AG09309 (cell line): ENCODE measurements around the gene SOX6.

ENCODE experiments used
- DNase-seq: peaks from one replicate; pipeline ENCODE4 v3.0.0-alpha.2; 2010; ENCODE audit warnings: low read depth
- H3K4me3 ChIP-seq: 2 replicates; pipeline ENCODE4 v1.5.1; 2011; ENCODE audit warnings: mild to moderate bottlenecking, low read depth, low read length, moderate library complexity; ENCODE audit not compliant: control insufficient read depth
- TF ChIP-seq, protein P1 (sequence below): IDR thresholded peaks from 2 replicates; pipeline ENCODE4 v1.5.1; 2011; ENCODE audit warnings: mild to moderate bottlenecking, low read depth, low read length, inconsistent platforms; ENCODE audit not compliant: insufficient read depth, control insufficient read depth; ENCODE audit errors: missing control alignments

Gene SOX6

GRCh38 chr11:15947681-15948648, 408.4 kb downstream of the SOX6 start:
- no peak for DNase-seq
- H3K4me3 ChIP-seq = no peak overlapping the region
- TF ChIP-seq, protein P1, sequence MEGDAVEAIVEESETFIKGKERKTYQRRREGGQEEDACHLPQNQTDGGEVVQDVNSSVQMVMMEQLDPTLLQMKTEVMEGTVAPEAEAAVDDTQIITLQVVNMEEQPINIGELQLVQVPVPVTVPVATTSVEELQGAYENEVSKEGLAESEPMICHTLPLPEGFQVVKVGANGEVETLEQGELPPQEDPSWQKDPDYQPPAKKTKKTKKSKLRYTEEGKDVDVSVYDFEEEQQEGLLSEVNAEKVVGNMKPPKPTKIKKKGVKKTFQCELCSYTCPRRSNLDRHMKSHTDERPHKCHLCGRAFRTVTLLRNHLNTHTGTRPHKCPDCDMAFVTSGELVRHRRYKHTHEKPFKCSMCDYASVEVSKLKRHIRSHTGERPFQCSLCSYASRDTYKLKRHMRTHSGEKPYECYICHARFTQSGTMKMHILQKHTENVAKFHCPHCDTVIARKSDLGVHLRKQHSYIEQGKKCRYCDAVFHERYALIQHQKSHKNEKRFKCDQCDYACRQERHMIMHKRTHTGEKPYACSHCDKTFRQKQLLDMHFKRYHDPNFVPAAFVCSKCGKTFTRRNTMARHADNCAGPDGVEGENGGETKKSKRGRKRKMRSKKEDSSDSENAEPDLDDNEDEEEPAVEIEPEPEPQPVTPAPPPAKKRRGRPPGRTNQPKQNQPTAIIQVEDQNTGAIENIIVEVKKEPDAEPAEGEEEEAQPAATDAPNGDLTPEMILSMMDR = no peak

DNA sequence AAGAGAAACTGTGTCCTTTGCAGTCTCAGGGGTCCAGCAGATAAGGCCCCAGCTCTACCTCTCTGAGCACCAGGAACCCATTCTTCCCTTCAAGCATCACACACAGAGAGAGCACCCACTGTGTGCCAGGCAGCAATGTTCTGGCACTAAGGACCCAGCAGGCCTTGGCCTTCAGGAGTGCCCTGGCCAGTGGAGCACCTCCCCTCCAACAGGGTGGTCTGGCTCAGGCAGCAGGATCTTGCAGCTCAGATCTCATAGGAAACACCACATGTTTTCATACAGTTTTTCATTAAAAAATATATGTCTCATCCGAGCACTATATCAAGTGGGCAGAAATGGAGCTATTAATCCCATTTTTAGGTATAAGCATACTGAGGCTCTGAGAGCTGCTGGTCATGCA, 410.6 kb downstream of the SOX6 start:
- TF ChIP-seq, protein P1 = no peak
- H3K4me3 ChIP-seq = no peak overlapping the region
- no peak for DNase-seq

GRCh38 chr11:15944460-15944859, 411.9 kb downstream of the SOX6 start:
- TF ChIP-seq, protein P1 = no peak
- no peak for DNase-seq

GRCh38 chr11:15943418-15944197, 412.7 kb downstream of the SOX6 start:
- DNase-seq = no peak
- TF ChIP-seq, protein P1 = no peak
- no peak overlapping the region for H3K4me3 ChIP-seq

More at GRCh38 chr11:15944460-15944859, 411.9 kb downstream of the SOX6 start:
- H3K4me3 ChIP-seq = no peak overlapping the region

- no peak overlapping the region for H3K4me3 ChIP-seq
- DNase-seq = no peak
- TF ChIP-seq, protein P1 = no peak
Observed at GRCh38 chr11:15942936-15943335, 413.4 kb downstream of the SOX6 start.

DNA sequence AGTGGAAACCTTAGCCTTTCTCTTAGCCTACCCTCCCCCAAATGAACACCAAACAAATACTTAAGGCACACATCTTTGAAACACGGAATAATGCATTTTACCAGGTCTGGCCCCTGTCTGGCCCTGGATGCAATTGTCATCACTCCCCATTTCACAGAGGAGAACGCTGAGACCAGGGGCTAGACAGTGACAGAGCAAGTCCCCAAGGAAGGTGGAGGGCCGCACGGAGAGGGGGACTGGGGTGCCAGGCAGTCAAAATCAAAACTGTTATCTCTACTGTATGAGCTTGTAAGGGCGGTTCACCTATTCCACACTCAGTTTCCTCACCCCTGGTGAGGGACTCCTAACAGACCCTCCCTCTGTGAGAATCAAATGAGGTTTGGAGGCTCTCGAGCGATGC, 414.2 kb downstream of the SOX6 start:
- no peak for DNase-seq
- no peak overlapping the region for H3K4me3 ChIP-seq
- TF ChIP-seq, protein P1 = no peak
